ENCODE results near the gene ZBTB3.
"Not testable (repeated sequence)": the region's sequence is repeated elsewhere in the genome, so short reads cannot be mapped to it uniquely, and the experiment has no call there.

ZBTB3 gene

DNA sequence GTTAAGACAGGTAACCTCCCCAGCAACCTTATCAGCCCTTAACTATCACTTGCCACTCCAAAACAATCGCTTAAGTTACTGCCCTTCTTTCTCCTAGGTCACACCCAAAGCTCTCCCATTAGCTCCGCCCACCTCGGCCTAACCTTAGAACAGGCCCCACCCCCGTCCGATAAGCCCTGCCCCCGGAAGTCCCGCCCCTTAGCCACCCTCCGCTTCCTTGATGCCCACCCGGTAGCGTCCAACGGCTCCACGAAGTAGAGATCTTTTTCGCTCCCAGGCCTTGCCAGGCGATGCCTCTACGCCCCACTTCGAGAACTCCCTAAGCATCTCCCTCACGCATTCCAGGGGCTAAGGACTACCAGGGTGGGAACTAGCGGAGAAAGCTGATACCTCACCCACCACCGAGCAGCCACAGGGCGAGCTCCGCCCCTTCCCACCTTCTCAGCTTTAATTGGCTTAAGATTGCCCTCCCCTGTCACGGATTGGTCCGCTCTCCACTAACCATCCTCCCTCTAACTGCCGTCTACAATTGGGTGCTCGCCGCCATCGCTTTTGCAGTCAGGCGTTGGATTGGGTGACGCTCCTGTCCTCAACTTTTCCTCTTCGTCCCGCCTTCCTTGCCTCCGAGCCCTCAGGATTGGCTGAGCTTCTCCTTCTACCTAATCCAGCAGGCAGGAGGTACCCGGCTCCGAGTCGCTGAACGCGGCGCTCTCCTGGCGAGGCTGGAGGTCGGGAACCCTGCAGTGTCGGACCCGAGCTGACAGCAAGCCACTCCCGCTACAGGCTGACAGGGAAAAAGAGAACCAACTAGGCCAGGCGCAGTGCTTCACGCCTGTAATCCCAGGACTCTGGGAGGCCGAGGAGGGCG lies at the start of gene ZBTB3:
Gene ZBTB3 (minus strand): TSS at position 425 of the 868 bp plus-strand sequence. CDS start 496 bp downstream, outside the sequence.
- peak; percentile 99 for DNase-seq (ENCODE audit: low spot score)

DNA sequence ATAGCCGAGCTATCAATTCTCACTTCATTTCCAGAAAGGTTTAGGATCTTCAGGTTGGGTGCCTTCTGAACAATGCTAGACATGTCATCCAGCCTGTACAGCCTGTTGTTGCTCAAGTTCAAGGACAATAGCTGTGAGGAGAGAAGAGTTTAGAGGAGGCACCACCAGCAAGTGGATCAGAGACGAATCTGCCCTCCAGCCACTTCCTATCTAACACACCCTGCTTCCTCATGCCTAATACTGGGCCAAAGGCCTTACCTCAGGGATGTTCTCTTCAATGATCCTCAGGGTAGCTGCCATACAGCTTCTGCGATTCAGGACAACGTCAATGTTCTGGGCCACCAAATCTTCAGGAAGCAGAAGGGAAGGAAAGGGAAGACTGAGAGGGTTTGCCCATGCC lies 47.1 kb upstream of the ZBTB3 start:
- no peak for DNase-seq (ENCODE audit: low spot score)

DNA sequence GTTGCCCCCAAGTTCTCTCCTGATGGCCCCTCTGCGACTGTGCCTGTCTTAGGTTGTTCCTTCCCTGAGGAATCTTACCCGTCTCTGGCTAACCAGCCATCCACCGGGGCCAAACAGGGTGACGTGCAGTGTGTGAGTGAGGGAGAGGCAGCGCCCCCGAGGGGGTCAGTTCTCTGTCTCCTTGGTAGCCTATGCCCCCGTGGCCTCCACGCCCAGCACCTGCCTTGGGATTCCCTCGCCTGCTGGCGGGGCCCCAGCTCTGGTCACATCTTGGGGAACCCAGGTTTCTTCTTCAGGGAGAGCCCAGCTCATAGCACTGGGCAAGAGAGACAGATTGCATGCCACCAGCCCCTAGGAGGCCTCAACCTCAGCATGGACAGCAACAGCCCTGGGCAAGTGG lies 45.5 kb upstream of the ZBTB3 start:
- no peak for DNase-seq (ENCODE audit: low spot score)

DNA sequence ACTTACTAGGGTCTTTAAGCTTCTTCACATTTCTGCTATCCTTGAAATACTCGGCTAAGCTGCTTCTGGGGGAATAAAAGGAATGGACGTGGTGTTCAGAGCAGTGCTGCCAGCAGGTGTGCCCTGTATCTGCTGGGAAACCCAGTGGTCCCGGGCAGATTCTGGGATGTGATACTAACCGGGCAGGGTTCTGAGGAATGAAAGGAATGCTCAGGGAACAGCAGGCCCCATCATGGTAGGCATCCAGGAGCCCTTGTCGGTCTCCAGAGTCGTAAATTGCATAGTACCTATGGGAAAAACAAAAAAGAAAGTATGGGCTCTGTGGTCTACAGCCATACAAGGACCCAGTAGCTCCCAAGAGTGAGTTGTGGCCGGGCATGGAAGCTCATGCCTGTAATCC lies 42.3 kb upstream of the ZBTB3 start:
- DNase-seq (ENCODE audit: low spot score) = no peak

DNA sequence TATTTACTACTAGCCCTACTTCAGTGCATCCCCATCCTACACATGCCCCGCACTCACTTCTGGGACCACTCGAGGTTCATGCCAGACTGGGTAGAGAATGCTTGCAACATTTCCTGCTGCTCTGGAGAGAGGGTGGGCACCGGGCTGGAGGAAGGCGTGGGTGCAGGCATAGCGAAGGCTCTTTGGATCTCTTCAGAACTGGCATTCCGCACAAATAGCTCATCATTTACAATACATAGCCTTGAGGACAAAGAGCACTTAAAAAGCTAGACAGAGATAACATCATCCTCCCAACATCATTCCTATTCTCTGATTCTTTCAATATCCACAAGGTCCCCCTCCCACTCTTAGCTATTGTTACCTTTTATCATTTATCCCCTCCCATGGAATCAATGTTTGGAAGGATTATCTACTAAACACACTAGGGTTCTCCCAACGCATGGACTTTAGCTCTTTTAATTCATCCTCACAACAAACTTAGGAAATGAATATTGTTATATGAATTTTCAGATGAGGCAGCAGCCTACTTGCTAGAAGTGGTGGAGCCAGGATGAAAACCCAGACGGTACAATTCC lies 40.3 kb upstream of the ZBTB3 start:
- DNase-seq (ENCODE audit: low spot score) = no peak

DNA sequence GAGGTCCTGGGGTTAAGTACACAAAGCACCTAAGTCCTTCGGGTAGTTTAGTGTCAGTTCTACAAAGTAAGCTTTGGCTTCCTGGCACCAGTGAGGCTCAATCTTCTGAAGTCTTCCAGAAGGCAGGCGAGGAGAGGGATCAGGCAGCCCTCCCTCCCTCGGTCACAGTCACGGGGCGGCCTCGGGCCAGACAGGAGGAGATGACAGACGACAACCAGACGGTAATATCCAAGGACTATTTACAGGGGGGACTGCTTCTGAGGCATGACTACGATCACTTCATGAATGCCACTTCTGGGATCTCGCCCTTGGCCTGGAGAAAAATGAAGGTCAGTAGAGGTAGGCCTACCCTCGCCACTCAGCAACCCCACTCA lies 38.2 kb upstream of the ZBTB3 start:
- DNase-seq (ENCODE audit: low spot score) = no peak

DNA sequence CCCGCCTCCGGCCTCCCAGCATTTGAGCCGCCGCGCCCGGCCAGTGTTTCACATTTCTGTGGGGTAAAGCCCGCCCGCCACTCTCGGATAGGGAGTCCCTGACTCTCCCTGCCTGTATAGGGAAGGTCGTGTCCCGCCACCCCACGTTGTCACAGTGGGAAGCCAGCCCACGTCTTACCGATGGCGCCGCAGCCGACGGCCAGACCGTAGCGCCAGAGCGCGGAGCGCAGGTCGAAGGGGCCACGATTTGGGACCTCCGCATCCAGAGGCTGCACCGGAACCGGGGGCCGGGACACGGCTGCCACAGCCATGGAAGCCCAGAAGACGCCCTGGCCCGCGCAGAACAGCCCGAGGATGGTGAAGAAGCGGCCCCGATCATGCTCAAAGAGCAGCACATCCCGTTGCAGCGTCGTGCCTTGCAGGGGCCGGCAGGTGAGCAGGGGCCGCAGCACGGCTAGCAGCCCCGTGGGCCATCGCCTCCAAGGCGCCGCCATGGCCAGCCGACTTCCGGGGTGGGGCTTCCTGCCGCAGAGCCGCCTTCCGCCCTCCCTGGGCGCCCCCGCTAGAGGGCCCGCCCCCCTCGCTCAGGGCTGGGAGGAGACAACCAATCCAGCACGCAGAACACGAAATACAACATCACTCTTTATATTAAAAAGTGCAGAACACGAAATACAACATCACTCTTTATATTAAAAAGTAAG lies 37.7 kb upstream of the ZBTB3 start, which contains the start of gene TMEM223:
Gene TMEM223 (minus strand): TSS at position 506 of the 701 bp plus-strand sequence. CDS start 12 bp downstream, at position 494.
- DNase-seq (ENCODE audit: low spot score) = peak; percentile 88

DNA sequence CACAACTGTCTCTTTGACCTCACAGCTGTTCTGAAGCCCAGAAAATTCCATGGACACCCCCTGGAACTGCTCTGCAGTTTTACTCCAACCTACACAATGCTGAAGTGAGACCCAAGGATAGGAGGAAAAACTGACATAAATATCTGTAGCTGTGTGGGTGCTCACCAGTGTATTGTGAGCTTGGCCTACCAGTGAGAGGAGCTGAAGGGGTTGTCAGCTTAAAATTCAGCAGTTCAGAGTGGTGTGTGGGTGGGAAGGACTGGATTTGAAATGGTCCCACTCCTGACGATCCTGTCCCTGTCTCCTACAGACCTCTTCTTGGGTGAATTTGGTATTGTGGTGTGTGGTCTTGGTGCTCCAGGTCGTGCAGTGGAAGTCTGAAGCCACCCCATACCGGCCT lies 35.6 kb upstream of the ZBTB3 start:
- DNase-seq (ENCODE audit: low spot score) = no peak

DNA sequence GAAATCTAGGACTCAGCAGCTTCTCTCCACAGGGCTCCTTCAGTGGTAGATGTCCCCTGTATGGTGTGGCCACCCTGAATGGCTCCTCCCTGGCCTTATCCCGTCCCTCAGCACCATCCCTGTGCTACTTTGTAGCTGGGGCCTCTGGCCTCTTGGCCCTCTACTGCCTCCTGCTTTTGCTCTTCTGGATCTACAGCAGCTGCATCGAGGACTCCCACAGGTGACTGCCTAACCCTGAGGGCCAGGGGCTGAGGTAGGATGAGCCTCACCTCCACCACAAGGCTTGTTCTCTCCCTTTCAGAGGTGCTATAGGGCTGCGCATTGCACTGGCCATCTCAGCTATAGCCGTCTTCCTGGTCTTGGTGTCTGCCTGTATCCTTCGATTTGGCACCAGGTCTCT lies 35.0 kb upstream of the ZBTB3 start:
- DNase-seq (ENCODE audit: low spot score) = no peak

DNA sequence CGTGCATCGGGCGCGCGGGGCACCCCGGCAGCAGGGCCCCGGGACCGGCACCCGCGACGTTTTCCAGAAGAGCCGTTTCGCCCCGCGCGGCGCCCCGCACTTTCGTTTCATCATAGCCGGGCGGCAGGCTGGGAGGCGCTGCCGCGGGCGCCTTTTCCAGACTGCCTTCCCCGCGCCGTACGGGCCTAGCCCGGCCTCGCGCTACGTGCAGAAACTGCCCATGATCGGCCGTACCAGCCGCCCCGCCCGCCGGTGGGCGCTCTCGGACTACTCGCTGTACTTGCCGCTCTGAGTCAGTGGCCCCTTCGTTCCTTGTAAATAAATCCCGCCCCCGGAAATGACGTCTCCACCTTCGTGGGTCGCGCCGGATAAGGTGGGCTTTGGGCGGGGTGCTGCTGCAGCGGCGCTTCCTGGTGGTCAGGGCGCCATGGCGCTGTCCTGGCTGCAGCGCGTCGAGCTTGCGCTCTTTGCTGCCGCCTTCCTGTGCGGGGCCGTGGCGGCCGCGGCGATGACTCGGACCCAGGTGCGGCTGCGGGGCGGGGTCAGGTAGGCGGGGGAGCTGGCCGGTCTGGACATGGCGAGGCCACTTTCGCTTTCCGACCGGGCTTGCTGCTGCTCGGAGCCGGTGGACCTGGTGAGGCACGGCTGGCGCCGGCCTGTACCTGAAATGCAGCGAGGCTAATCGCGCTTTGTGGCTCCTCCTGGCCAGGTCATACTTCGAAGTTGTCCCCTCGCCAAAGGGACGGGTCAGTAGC lies 33.2 kb upstream of the ZBTB3 start, which contains the start of gene TMEM179B:
Gene TMEM179B (plus strand): TSS at position 398 of the 755 bp plus-strand sequence. CDS start 30 bp downstream, at position 428.
- DNase-seq (ENCODE audit: low spot score) = peak; percentile 98

DNA sequence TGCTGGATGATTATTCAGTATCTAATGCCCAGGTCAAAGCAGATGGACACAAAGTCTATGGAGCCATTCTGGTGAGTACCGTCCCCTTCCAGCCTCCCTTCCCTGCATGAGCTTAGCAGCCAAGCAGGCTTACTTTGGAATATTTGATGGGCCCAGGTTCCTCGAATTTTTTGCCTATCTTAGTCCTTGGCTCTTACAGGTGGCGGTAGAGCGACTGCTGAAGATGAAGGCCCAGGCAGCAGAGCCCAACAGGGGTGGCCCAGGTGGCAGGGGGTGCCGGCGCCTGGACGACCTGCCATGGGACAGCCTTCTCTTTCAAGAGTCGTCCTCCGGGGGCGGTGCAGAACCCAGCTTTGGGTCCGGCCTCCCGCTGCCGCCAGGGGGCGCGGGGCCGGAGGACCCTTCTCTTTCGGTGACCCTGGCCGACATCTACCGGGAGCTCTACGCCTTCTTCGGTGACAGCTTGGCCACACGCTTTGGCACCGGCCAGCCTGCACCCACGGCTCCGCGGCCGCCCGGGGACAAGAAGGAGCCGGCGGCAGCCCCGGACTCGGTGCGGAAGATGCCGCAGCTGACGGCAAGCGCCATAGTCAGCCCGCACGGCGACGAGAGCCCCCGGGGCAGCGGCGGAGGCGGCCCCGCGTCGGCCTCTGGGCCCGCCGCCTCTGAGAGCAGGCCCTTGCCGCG lies 32.5 kb upstream of the ZBTB3 start:
- DNase-seq (ENCODE audit: low spot score) = peak; percentile 82

DNA sequence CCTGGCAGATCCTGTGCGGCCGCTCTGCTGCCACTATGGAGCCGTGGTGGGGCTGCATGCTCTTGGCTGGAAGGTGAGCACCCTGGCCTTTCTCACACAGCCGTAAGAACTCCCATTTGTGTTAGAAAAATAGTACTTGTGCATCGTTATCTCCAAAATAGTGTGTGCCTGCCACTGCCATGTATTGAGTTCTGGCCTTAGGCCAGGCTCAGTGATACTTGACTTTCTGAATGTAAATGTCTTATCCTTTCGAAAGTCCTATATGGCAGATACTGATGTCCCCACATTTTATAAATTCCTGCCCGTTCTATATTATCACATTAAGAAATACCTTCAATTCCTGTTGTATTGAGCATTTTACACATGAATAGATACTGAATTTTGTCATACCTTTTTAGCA lies 28.8 kb upstream of the ZBTB3 start:
- no peak for DNase-seq (ENCODE audit: low spot score)

DNA sequence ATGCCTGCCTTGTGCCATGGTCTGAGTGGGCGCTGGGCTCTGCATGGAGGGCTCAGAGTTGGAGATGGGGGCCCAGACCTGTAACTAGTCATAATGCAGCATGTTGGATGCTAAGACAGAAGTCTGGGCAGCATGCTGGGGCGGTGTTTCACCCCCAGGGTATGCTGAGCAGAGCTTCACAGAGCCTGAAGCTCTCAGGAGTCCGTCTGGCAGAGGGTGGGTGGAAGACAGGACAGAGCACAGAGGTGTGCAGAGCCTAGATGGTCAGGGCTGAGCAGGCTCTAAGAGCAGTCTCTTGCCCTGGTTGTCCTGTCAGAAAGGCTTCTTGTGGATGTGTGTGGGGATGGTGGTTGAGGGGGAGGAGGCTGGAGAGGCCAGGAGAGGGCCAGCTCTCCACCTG lies 24.5 kb upstream of the ZBTB3 start:
- DNase-seq (ENCODE audit: low spot score) = no peak

DNA sequence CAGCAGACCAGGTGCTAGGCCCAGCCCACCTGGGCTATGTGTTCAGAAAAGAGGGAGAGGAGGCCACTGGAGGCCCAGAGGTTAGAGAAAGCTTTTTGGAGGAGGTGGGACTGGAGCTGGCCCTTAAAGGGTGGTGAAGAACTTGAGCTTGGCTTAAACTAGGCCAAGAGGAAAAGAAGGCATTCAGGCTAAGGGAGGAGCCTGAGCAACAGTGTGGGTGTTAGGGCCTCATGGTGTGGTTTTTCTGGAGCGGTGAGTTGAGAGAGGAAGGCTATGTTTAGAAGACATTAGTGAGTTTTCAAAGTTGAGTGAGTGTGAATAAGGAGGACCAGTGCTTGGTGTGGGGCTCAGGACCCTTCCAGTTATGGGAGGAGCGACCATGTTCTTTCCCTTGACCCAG lies 23.4 kb upstream of the ZBTB3 start:
- DNase-seq (ENCODE audit: low spot score) = no peak

DNA sequence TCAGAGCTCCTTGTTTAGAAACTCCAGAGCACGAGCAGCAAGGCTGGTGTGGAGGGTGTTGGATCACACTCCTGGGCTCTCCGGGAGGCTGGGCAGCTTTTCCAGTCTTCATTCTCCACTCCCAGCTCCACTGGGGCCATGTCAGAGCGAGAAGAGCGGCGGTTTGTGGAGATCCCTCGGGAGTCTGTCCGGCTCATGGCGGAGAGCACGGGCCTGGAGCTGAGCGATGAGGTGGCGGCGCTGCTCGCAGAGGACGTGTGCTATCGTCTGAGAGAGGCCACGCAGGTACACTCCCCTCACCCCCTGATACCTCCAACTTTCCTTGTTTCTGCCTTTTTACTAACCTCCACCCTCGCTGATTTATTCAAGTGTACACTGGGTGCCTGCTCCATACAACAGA lies 21.7 kb upstream of the ZBTB3 start:
- no peak for DNase-seq (ENCODE audit: low spot score)

DNA sequence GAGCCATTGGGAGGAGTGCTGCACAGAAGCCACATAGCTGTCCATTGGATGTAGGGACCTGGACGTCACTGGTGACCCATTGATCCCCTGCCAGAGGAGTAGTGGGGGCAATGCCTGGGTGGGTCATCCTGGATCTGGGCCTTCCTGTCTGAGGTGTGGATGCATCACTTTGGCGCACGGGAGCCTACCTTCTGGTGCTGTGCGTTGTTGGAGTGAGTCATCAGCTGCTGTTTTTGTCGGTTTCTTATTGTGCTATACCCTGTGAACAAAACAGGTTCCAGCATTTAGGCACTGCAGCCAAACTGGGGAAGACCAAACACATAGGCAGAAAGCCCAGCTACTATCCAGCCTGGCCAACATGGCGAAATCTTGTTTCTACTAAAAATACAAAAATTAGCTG lies 20.4 kb upstream of the ZBTB3 start:
- DNase-seq (ENCODE audit: low spot score) = no peak

DNA sequence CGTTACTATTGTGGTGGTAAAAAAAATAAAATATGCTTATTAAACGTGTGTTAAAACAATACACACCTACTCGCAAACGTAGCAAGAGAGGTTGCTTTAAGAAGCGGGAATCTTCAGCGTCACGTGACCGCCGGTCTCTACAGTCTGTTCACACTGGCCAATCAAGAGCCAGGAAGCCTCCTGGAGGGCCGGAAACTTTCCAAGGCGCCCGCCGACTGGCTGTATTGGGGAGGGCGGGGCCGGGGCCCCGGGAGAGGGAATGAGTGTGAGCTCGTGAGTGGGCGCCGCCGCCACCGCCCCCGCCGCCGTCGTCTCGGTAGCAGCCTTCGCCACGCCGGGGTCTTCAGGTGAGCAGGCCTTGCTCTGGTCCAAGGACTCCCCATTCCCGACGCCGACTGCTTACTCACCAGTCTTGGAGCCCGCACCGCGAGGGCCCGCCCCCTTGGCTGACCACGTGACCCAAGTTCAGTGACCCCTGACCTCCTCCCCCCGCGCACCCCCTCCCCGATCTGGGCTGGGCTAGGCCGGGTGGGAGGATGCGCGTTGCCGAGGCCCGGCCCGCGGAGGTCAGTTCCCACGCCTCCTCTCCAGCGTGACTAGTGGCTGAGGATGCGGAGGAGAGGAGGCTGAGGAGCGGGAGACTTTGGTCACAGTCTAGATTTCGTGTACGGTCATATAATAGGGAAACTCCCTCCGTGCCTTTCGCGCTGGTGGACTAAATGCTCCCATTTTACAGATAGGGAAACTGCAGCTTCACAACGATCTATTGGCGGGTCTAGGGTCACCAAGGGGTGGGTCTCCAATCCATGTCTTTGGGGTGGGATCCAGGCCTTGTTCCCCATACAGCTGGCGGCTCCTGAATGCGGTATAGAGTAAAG lies 17.4 kb upstream of the ZBTB3 start, which contains the start of gene TAF6L:
Gene TAF6L (plus strand): TSS at position 253 of the 878 bp plus-strand sequence. CDS start 4,388 bp downstream, outside the sequence.
- peak; percentile 91 for DNase-seq (ENCODE audit: low spot score)

DNA sequence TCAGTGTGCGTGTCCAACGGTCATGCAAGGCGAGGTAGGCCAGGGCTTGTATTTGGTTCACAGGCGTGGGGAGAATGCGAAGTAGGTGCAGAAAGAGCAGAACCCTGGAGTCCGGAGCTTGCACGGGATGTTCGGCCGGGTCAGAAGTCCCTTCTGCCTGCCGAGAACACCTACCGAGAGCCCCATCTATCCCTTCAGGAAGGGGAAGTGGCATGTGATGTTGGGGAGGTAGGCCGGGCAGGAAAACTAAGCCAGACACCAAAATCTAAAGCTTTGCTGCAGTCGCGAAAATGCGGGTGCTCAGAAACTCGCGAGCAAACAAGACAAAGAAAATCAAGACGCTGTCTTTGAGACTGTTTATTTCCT lies 16.8 kb upstream of the ZBTB3 start:
- DNase-seq (ENCODE audit: low spot score) = no peak

DNA sequence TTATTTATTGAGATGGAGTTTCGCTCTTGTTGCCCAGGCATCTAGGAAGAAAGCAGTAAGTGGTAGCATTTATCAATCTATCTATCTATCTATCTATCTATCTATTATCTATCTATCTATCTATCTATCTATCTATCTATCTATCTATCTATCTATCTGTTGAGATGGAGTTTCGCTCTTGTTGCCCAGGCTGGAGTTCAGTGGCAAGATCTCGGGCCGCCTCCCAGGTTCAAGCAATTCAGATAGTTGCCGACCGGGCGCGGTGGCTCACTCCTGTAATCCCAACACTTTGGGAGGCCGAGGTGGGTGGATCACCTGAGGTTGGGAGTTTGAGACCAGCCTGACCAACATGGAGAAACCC lies 6.9 kb upstream of the ZBTB3 start:
- not testable (repeated sequence) for DNase-seq (ENCODE audit: low spot score)
